NT2/D1 (cell line): Measurements from ENCODE around the gene RHOA.

Experiments used
- SUZ12 ChIP-seq: IDR thresholded peaks from 2 replicates; pipeline ENCODE4 v1.6.1; 2011; ENCODE audit not compliant: insufficient read length, insufficient read depth; ENCODE audit errors: extremely low read depth
- YY1 ChIP-seq: IDR thresholded peaks from 2 replicates; pipeline ENCODE4 v1.6.1; 2011; ENCODE audit not compliant: insufficient read length, insufficient read depth
- ZNF274 ChIP-seq: IDR thresholded peaks from 2 replicates; pipeline ENCODE4 v1.6.1; 2011; ENCODE audit warnings: mild to moderate bottlenecking, low read depth, low read length

DNA sequence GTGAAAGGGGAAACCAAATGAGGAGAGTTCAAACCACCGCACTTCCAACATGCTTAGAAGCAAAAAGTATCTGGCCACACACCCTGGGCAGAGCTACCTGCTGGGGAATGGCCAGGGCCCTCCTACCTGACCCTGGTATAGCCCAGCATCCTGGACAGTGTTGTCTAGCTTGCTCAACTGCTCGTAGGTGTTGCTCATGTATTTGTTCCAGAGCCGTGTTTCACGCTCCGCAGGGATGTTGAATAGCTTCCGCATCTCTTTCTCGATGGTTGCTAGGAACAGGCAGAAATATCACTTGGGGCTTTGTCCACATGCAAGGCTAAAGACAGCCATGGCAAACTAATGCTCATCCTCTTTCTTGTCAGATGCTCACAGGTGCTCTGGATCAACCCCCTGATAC lies 87.0 kb downstream of the RHOA start:
- no peak for TF ChIP-seq YY1
- no peak for TF ChIP-seq ZNF274
- TF ChIP-seq SUZ12 = no peak
